CD4-positive, alpha-beta T cell treated with Interleukin-6 for 4 hours (primary cell): Measurements from ENCODE around the gene IDS.

Experiments used
- DNase-seq: peaks from one replicate; pipeline ENCODE4 v3.0.0-alpha.2; 2020; ENCODE audit warnings: mixed read lengths

Gene IDS

DNA sequence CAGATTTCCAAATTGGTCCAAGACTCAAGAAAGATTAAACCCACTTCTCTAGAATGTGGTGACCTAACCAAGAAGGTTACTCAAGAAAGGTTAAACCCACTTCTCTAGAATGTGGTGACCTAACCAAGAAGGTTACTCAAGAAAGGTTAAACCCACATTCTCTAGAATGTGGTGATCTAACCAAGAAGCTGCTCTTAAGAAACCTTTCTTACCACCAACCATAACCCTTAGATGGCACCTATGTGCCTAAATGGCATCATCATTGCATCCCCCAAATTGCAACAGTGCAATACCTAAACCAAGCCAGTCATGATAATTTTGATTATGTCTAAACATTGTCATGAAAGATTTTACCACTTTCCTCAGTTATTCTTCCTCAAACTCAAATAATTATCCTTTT lies 49.2 kb downstream of the IDS start:
- no peak for DNase-seq

DNA sequence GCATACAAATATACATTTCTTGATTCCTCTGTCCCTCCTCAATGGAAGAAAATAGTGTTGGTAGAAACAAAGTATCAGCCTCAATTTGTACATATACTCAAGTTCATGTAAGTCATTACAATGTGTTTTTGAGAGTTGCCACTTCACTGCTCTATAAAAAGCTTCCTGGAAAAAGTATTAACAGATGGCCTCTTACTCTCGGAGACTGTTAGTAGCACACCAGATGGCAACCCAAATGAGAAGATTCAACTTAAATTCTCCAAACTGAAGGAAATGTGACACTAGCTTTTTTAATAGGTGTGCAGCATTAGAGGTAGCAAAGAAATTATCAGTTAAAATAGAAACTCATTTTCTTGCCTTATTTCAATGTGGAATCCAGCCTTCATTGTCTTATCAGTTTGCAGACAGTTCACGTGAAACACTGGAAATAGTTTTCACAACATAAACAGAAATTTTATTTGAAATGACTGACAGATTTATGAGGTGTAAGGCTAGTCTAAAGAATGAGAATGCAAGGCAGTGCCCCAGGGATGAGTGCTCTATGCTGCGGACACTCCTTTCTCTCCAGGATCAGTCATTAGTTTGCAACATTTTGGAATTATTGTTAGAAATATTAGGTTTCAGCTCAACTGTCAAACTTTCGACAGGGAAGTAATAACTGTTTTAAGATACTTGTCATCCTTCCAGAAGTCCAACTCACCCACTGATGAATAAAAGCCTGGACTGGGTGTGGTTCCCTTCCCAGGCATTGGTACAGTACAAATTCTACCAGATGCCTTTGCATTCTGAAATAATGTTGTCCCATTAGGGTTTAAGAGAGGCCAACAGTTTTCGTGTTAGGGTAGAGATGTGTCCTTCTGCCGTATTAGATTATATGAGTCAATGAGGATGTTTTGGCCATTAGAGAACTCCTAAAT lies 50.9 kb downstream of the IDS start:
- DNase-seq = no peak

DNA sequence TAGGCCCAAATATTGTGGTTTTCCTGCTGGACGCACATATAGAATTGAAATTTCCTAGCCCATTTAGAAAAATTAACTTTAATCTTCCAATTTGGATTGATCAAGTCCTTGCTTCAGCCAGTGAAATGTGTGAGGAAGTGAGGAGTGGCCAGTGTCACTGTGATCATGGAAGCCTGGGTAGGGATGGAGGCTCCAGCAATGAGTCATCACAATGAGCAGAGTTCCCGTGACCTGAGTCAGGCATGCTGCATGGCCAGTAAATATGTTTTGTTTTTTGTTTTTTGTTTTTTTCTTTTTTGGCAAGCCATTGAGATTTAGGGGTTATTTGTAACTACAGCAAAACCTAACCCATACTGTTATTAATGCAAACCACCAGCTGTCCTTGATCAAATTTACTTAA lies 52.1 kb downstream of the IDS start:
- no peak for DNase-seq

DNA sequence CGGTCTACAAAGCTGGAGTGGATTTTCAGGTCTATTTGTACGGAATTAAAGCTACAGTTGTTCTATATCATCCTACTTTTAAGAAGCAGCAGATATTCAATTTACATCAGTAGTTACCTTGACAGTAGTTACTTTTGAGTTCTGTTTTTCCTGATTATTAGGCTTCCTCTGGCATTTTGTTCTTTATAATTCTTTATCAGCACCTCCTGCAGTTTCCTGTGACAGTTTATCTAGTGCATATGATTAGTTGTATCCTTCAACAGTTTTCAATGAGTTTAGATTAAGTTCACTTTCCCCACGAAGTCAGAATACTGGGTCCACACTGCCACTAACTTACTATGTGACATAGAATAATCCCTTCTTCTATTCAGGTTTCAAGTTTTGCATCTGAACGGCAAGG lies 71.7 kb downstream of the IDS start:
- DNase-seq = no peak

DNA sequence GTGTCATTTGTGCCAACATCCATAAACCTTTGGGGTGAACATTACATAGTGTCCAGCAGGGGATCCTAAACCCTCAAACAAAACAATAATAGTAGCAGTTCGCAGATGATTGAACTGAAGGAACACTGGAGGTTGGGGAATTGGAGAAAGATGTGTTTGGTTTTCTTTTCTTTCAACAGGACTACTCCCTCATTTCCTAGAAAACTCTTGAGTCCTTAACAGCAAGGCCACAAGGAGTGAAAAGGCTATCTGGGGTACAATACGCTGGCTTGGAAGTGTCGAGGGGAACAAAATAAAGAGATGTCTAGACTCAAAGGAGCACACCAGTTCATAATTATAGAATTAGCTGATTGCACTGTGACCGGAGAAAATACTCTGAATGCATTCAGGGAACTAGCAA lies 72.1 kb downstream of the IDS start:
- no peak for DNase-seq
